ENCODE measurements around the gene IL12B.
"Not testable (repeated sequence)": the region's sequence is repeated elsewhere in the genome, so short reads cannot be mapped to it uniquely, and the experiment has no call there.

The IL12B gene

GRCh38 chr5:159286420-159287035 lies 43.8 kb downstream of the IL12B start:
- Mint-ChIP-seq H3K4me3 (no peak overlapping the region), H3K4me1 (no peaks in the 10 kb centered on the region), H3K27me3 (no peaks in the 10 kb centered on the region), H3K36me3 (ENCODE audit: low read depth) (no peaks in the 10 kb centered on the region), H3K27ac (no peak overlapping the region), H3K9me3 (no peaks in the 10 kb centered on the region)
- no peak for DNase-seq
- no peak for ATAC-seq

- DNase-seq (no peak), ATAC-seq (no peak)
- peaks cover 28% of the 10 kb centered on the region for H3K4me1 Mint-ChIP-seq
- H3K27ac Mint-ChIP-seq = no peak overlapping the region
- no peaks in the 10 kb centered on the region for H3K27me3 Mint-ChIP-seq
- no peaks in the 10 kb centered on the region for H3K9me3 Mint-ChIP-seq
- no peak overlapping the region for H3K4me3 Mint-ChIP-seq
- peaks cover 50% of the 10 kb centered on the region for H3K36me3 Mint-ChIP-seq (ENCODE audit: low read depth)
These were observed 55.6 kb downstream of the IL12B start for GRCh38 chr5:159274676-159275075.

DNA sequence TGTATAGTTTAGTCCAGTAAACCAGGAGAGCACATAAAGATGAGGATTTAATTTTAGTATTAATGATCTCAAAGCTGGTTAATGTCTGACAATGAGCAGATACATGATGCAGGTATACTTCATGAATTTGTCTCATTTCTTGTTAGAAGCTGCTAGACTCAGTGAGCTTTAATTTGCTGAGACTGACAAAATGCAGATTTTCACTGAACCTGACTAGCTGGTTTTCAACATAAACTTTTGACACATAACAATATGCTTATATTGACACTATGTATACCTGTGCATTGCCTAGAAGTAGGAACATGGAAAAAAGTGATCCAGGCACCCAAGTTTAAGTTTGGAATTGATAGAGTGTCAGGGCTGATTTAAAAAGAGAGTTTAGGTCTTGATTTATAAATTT lies 56.4 kb downstream of the IL12B start:
- DNase-seq (no peak), ATAC-seq (no peak)
- H3K36me3 Mint-ChIP-seq (ENCODE audit: low read depth) = peaks cover 49% of the 10 kb centered on the region
- H3K27me3 Mint-ChIP-seq = no peaks in the 10 kb centered on the region
- peaks cover 32% of the 10 kb centered on the region for H3K4me1 Mint-ChIP-seq
- no peaks in the 10 kb centered on the region for H3K9me3 Mint-ChIP-seq
- H3K27ac Mint-ChIP-seq = no peak overlapping the region
- H3K4me3 Mint-ChIP-seq = no peak overlapping the region

GRCh38 chr5:159269723-159270122 lies 60.6 kb downstream of the IL12B start:
- DNase-seq (no peak), ATAC-seq (no peak)
- Mint-ChIP-seq H3K9me3 (peaks cover 12% of the 10 kb centered on the region), H3K4me3 (no peak overlapping the region), H3K27ac (no peak overlapping the region), H3K4me1 (peaks cover 36% of the 10 kb centered on the region), H3K36me3 (ENCODE audit: low read depth) (peaks cover 64% of the 10 kb centered on the region), H3K27me3 (no peaks in the 10 kb centered on the region)

DNA sequence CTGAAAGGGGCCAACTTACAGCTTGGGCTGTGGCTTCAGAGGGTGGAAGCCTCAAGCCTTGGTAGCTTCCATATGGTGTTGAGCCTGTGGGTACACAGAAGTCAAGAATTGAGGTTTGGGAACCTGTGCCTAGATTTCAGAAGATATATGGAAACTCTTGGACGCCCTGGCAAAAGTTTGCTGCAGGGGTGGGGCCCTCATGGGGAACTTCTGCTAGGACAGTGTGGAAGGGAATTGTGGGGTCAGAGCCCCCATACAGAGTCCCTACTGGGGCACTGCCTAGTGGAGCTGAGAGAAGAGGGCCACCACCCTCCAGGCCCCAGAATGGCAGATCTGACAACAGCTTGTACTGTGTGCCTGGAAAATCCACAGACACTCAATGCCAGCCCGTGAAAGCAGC lies 63.5 kb downstream of the IL12B start:
- H3K4me3 Mint-ChIP-seq, DNase-seq, ATAC-seq, H3K27me3 Mint-ChIP-seq, H3K27ac Mint-ChIP-seq: not testable (repeated sequence)
- peaks cover 12% of the 10 kb centered on the region for H3K9me3 Mint-ChIP-seq
- peaks cover 60% of the 10 kb centered on the region for H3K36me3 Mint-ChIP-seq (ENCODE audit: low read depth)
- peaks cover 55% of the 10 kb centered on the region for H3K4me1 Mint-ChIP-seq

Measured in activated naive CD8-positive, alpha-beta T cell treated with anti-CD3 and anti-CD28 coated beads, Interleukin-2, amount 50 U/mL, for 24 hours (primary cell).